PC-9 (cell line): ENCODE measurements around the gene LGALS7B. TPM values are rescaled to one million over a fixed set of nuclear protein-coding genes. Genes with fewer than 3 reads are reported as not detected.
"Not testable (repeated sequence)": the region's sequence is repeated elsewhere in the genome, so short reads cannot be mapped to it uniquely, and the experiment has no call there.

Source experiments
- BruUV-seq: library from RNA; stranded (reverse); fragments of 400-500 nt; replicated peaks from 2 replicates; lab custom pipeline; 2021; lab: Mats Ljungman, UMichigan
- CTCF ChIA-PET: fragments of 300-600 bp; sonication (Branson Sonifier 250); formaldehyde crosslinking; loops from one replicate; lab custom pipeline; 2022; ENCODE audit warnings: antibody characterized with exemption; lab: Charles Lee
- POLR2A ChIA-PET: fragments of 300-600 bp; sonication (Branson Sonifier 250); formaldehyde crosslinking; loops from one replicate; lab custom pipeline; 2022; ENCODE audit warnings: antibody characterized with exemption; ENCODE audit not compliant: unreplicated experiment; lab: Charles Lee
- DNase-seq, 2 experiments: peaks; one replicate each; pipeline versions ENCODE4 v3.0.0 to v3.0.0-alpha.2; 2015 to 2022; ENCODE audit warnings: mixed read lengths in 1 of 2
- H2AFZ ChIP-seq: fragments of 200-600 bp; sonication (generic); 2 replicates; pipeline ENCODE4 v1.8.1; 2017; ENCODE audit warnings: antibody characterized with exemption
- H3F3A ChIP-seq: fragments of 200-600 bp; sonication (generic); 2 replicates; pipeline ENCODE4 v1.8.1; 2017; ENCODE audit warnings: antibody characterized with exemption, mild to moderate bottlenecking, low read depth; ENCODE audit not compliant: insufficient read depth
- H3K27ac ChIP-seq: fragments of 200-600 bp; sonication (generic); 2 replicates; pipeline ENCODE4 v1.6.1; 2016; ENCODE audit warnings: mixed run types
- H3K27me3 ChIP-seq: fragments of 200-600 bp; sonication (generic); 2 replicates; pipeline ENCODE4 v1.6.1; 2016; ENCODE audit warnings: low read depth, mixed run types; ENCODE audit not compliant: insufficient read depth
- H3K36me3 ChIP-seq: fragments of 200-600 bp; sonication (generic); 2 replicates; pipeline ENCODE4 v1.6.1; 2016; ENCODE audit warnings: low read depth, mixed run types
- H3K4me1 ChIP-seq: fragments of 200-600 bp; sonication (generic); replicated peaks from 2 replicates; pipeline ENCODE4 v1.6.1; 2016; ENCODE audit warnings: mixed run types; ENCODE audit not compliant: insufficient read depth
- H3K4me2 ChIP-seq: fragments of 200-600 bp; sonication (generic); 2 replicates; pipeline ENCODE4 v1.6.1; 2017; ENCODE audit warnings: mixed run types
- H3K4me3 ChIP-seq: fragments of 200-600 bp; sonication (generic); 2 replicates; pipeline ENCODE4 v1.6.1; 2016; ENCODE audit warnings: mixed run types
- H3K79me2 ChIP-seq: fragments of 200-600 bp; sonication (generic); 2 replicates; pipeline ENCODE4 v1.6.1; 2017; ENCODE audit warnings: low read depth, mixed run types
- H3K9me2 ChIP-seq: fragments of 200-600 bp; sonication (generic); 2 replicates; pipeline ENCODE4 v1.8.1; 2017; ENCODE audit warnings: mild to moderate bottlenecking; ENCODE audit not compliant: insufficient read depth
- H3K9me3 ChIP-seq: fragments of 200-600 bp; sonication (generic); 2 replicates; pipeline ENCODE4 v1.8.1; 2016; ENCODE audit warnings: low read depth; ENCODE audit not compliant: insufficient read depth
- H4K20me1 ChIP-seq: fragments of 200-600 bp; sonication (generic); 2 replicates; pipeline ENCODE4 v1.8.1; 2017; ENCODE audit not compliant: insufficient read depth
- CTCF ChIP-seq: fragments of 200-600 bp; sonication (generic); conservative IDR thresholded peaks from 2 replicates; pipeline ENCODE4 v1.6.1; 2017; ENCODE audit warnings: mixed run types, antibody characterized with exemption, mild to moderate bottlenecking, moderate library complexity
- EZH2 ChIP-seq: fragments of 200-600 bp; sonication (generic); IDR thresholded peaks from 2 replicates; pipeline ENCODE4 v1.8.0; 2017; ENCODE audit warnings: antibody characterized with exemption, low read depth
- intact Hi-C: fragments of 100-400 bp; cut with micrococcal nuclease; formaldehyde crosslinking; loops from one replicate; pipeline ENCODE4 v1.10.0; 2022; ENCODE audit not compliant: unreplicated experiment
- total RNA-seq: library from RNA; stranded (reverse); gene quantifications from 2 replicates; pipeline ENCODE4 v1.2.3, GENCODE V29; 2021

Gene LGALS7B
- total RNA-seq, 1 experiment from 2014 or later: not detected

- BruUV-seq: no TSS peak
- H3K27ac ChIP-seq: no peak overlapping the region
- no peaks in the 10 kb centered on the region for H4K20me1 ChIP-seq
- no peaks in the 10 kb centered on the region for H3K4me1 ChIP-seq
- ChIA-PET POLR2A (no interaction called here), CTCF (no interaction called here)
- intact Hi-C loops: no loop called here
- no peaks in the 10 kb centered on the region for H3K9me3 ChIP-seq
- H3K4me2 ChIP-seq: no peak overlapping the region
- no peaks in the 10 kb centered on the region for H3K9me2 ChIP-seq
- H3F3A ChIP-seq: no peaks in the 10 kb centered on the region
- no peaks in the 10 kb centered on the region for H3K27me3 ChIP-seq
- no peaks in the 10 kb centered on the region for H3K79me2 ChIP-seq
- H2AFZ ChIP-seq: no peak overlapping the region
- TF ChIP-seq EZH2 (no peak), CTCF (no peak)
- no peak overlapping the region for H3K4me3 ChIP-seq
- no peak for DNase-seq
- H3K36me3 ChIP-seq: no peaks in the 10 kb centered on the region
Measured at GRCh38 chr19:38759590-38760003, 29.4 kb upstream of the LGALS7B start.

- CTCF ChIA-PET: not testable (repeated sequence)
- POLR2A ChIA-PET: interaction anchor here (0.6 to 0.7 kb wide), 2 partner anchors 71 to 324 kb away, joined by 4 to 5 read pairs; no protein-coding TSS in a partner anchor
Measured at GRCh38 chr19:38760805-38761517, 28.0 kb upstream of the LGALS7B start.

GRCh38 chr19:38761884-38762389 lies 27.1 kb upstream of the LGALS7B start:
- H3K4me2 ChIP-seq, H3K9me3 ChIP-seq, H3K79me2 ChIP-seq, H2AFZ ChIP-seq, BruUV-seq, DNase-seq, H3K36me3 ChIP-seq, H3K4me1 ChIP-seq, H3K27ac ChIP-seq, H3K4me3 ChIP-seq, H4K20me1 ChIP-seq, H3K9me2 ChIP-seq, intact Hi-C loops, H3F3A ChIP-seq, POLR2A ChIA-PET, H3K27me3 ChIP-seq: not testable (repeated sequence)
- CTCF ChIA-PET: interaction anchor here (0.6 kb wide), 1 partner anchor 223 kb away, joined by 3 read pairs; no protein-coding TSS in a partner anchor

More at GRCh38 chr19:38760805-38761517, 28.0 kb upstream of the LGALS7B start:
- DNase-seq, H3K36me3 ChIP-seq, H3K4me2 ChIP-seq, H3F3A ChIP-seq, H3K9me2 ChIP-seq, H3K9me3 ChIP-seq, intact Hi-C loops, BruUV-seq, H3K79me2 ChIP-seq, H3K4me1 ChIP-seq, H2AFZ ChIP-seq, H4K20me1 ChIP-seq, H3K4me3 ChIP-seq, H3K27me3 ChIP-seq, H3K27ac ChIP-seq: not testable (repeated sequence)

- Histone ChIP-seq H3F3A (no peaks in the 10 kb centered on the region), H3K27ac (no peak overlapping the region), H3K4me1 (no peaks in the 10 kb centered on the region), H3K36me3 (no peaks in the 10 kb centered on the region), H3K4me3 (no peak overlapping the region), H4K20me1 (no peaks in the 10 kb centered on the region), H3K27me3 (no peaks in the 10 kb centered on the region), H3K4me2 (no peak overlapping the region), H3K9me3 (no peaks in the 10 kb centered on the region), H3K9me2 (no peaks in the 10 kb centered on the region), H2AFZ (no peak overlapping the region), H3K79me2 (no peaks in the 10 kb centered on the region)
- TF ChIP-seq EZH2 (no peak), CTCF (no peak)
- ChIA-PET POLR2A (no interaction called here), CTCF (interaction anchor here (0.7 kb wide), 1 partner anchor 38 kb away, joined by 8 read pairs; no protein-coding TSS in a partner anchor)
- no TSS peak for BruUV-seq
- DNase-seq: no peak
- intact Hi-C loops: no loop called here
Measured at GRCh38 chr19:38763795-38764220, 25.2 kb upstream of the LGALS7B start.
